Uterus (tissue), 4 donors: ENCODE data around the gene NPFF. TPM values are rescaled to one million over a fixed set of nuclear protein-coding genes. Genes with fewer than 3 reads are reported as not detected.

Source experiments
- DNase-seq, 2 donors: peaks; one replicate each; pipeline ENCODE4 v3.0.0-alpha.2; 2019 to 2020
- H3K27ac ChIP-seq, 2 donors: fragments of 200-600 bp; sonication (generic); 1 replicate in 1 of 2; 2 replicates in 1 of 2; pipeline ENCODE4 v1.5.1; 2016 to 2018
- H3K27me3 ChIP-seq, 2 donors: fragments of 200-600 bp; sonication (generic); one replicate each; pipeline ENCODE4 v1.5.1; 2018 to 2019; ENCODE audit warnings: control low read depth in 1 of 2
- H3K36me3 ChIP-seq, 2 donors: fragments of 200-600 bp; sonication (generic); one replicate each; pipeline ENCODE4 v1.5.1; 2019; ENCODE audit warnings: control low read depth in 1 of 2
- H3K4me1 ChIP-seq, 2 donors: fragments of 200-600 bp; sonication (generic); one replicate each; pipeline ENCODE4 v1.5.1; 2018 to 2019; ENCODE audit warnings: control low read depth in 1 of 2
- H3K4me3 ChIP-seq, 2 donors: fragments of 200-600 bp; sonication (generic); 1 replicate in 1 of 2; 2 replicates in 1 of 2; pipeline ENCODE4 v1.5.1; 2018 to 2019; ENCODE audit warnings: mild to moderate bottlenecking in 1 of 2
- H3K9me3 ChIP-seq, 2 donors: fragments of 200-600 bp; sonication (generic); one replicate each; pipeline ENCODE4 v1.5.1; 2019; ENCODE audit warnings: control low read depth in 1 of 2
- POLR2A ChIP-seq, 2 donors: fragments of 450-650 bp; IDR thresholded peaks; one replicate each; pipeline ENCODE4 v1.6.1; 2016; ENCODE audit warnings: antibody characterized with exemption in 2 of 2, mild to moderate bottlenecking in 1 of 2, moderate library complexity in 1 of 2
- intact Hi-C: fragments of 100-400 bp; cut with DNase I; formaldehyde crosslinking; loops from one replicate; pipeline ENCODE4 v1.15.1; 2023; ENCODE audit warnings: low total_unique reads
- total RNA-seq, 4 donors: library from RNA; depleted of rRNA in 3 of 4; stranded (reverse); fragments of >200 nt in 3 of 4; gene quantifications; one replicate each; pipeline versions ENCODE4 v1.1.0 to v1.2.4, GENCODE V29; 2014 to 2023
- TF ChIP-seq, protein P1 (sequence below), 4 experiments: fragments of 200-600 bp in 2 of 4; fragments of 450-650 bp in 2 of 4; sonication (generic) in 2 of 4; IDR thresholded peaks; one replicate each; pipeline ENCODE4 v1.5.1; 2016 to 2019; ENCODE audit warnings: antibody characterized with exemption in 4 of 4, mild to moderate bottlenecking in 2 of 4, moderate library complexity in 1 of 4
- donor health status: DM: yes; HTN: yes; CAD: no.

NPFF gene
- total RNA-seq, 4 donors from 2014 or later = not detected

- peak overlapping the region in 1 of 2 donors; percentile 30 for H3K27ac ChIP-seq
- no peak overlapping the region for H3K4me3 ChIP-seq
- H3K36me3 ChIP-seq = no peaks in the 10 kb centered on the region
- peaks cover 5 to 15% of the 10 kb centered on the region in 2 donors for H3K4me1 ChIP-seq
- no peaks in the 10 kb centered on the region for H3K27me3 ChIP-seq
- TF ChIP-seq, protein P1, sequence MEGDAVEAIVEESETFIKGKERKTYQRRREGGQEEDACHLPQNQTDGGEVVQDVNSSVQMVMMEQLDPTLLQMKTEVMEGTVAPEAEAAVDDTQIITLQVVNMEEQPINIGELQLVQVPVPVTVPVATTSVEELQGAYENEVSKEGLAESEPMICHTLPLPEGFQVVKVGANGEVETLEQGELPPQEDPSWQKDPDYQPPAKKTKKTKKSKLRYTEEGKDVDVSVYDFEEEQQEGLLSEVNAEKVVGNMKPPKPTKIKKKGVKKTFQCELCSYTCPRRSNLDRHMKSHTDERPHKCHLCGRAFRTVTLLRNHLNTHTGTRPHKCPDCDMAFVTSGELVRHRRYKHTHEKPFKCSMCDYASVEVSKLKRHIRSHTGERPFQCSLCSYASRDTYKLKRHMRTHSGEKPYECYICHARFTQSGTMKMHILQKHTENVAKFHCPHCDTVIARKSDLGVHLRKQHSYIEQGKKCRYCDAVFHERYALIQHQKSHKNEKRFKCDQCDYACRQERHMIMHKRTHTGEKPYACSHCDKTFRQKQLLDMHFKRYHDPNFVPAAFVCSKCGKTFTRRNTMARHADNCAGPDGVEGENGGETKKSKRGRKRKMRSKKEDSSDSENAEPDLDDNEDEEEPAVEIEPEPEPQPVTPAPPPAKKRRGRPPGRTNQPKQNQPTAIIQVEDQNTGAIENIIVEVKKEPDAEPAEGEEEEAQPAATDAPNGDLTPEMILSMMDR (IDR thresholded peaks at IDR 0.05) = no peak
- no peak for TF ChIP-seq POLR2A (IDR thresholded peaks at IDR 0.05)
- intact Hi-C loops = no loop called here
- DNase-seq = no peak
- no peaks in the 10 kb centered on the region for H3K9me3 ChIP-seq
These were observed 33.2 kb downstream of the NPFF start for GRCh38 chr12:53474077-53474476.

- H3K36me3 ChIP-seq = no peaks in the 10 kb centered on the region
- DNase-seq = no peak
- H3K4me1 ChIP-seq = peaks cover 5 to 15% of the 10 kb centered on the region in 2 donors
- intact Hi-C loops = no loop called here
- H3K9me3 ChIP-seq = no peaks in the 10 kb centered on the region
- no peak overlapping the region for H3K4me3 ChIP-seq
- H3K27ac ChIP-seq = no peak overlapping the region
- no peak for TF ChIP-seq POLR2A (IDR thresholded peaks at IDR 0.05)
- TF ChIP-seq, protein P1 (IDR thresholded peaks at IDR 0.05) = no peak
- no peaks in the 10 kb centered on the region for H3K27me3 ChIP-seq
These were observed 35.2 kb downstream of the NPFF start for GRCh38 chr12:53472056-53472582.

- no peak for DNase-seq
- intact Hi-C loops = no loop called here
- Histone ChIP-seq H3K9me3 (no peaks in the 10 kb centered on the region), H3K36me3 (no peaks in the 10 kb centered on the region), H3K4me3 (no peak overlapping the region), H3K27ac (no peak overlapping the region), H3K27me3 (no peaks in the 10 kb centered on the region), H3K4me1 (no peaks in the 10 kb centered on the region)
- TF ChIP-seq, protein P1 (IDR thresholded peaks at IDR 0.05) = no peak
- TF ChIP-seq POLR2A (IDR thresholded peaks at IDR 0.05) = no peak
These were observed 39.0 kb downstream of the NPFF start for GRCh38 chr12:53468282-53468681.

GRCh38 chr12:53467880-53468279 lies 39.4 kb downstream of the NPFF start:
- H3K4me1 ChIP-seq = no peaks in the 10 kb centered on the region
- no peaks in the 10 kb centered on the region for H3K36me3 ChIP-seq
- no peaks in the 10 kb centered on the region for H3K9me3 ChIP-seq
- no peaks in the 10 kb centered on the region for H3K27me3 ChIP-seq
- no peak overlapping the region for H3K27ac ChIP-seq
- intact Hi-C loops = no loop called here
- TF ChIP-seq, protein P1 (IDR thresholded peaks at IDR 0.05) = no peak
- no peak for TF ChIP-seq POLR2A (IDR thresholded peaks at IDR 0.05)
- DNase-seq = no peak
- H3K4me3 ChIP-seq = no peak overlapping the region

DNA sequence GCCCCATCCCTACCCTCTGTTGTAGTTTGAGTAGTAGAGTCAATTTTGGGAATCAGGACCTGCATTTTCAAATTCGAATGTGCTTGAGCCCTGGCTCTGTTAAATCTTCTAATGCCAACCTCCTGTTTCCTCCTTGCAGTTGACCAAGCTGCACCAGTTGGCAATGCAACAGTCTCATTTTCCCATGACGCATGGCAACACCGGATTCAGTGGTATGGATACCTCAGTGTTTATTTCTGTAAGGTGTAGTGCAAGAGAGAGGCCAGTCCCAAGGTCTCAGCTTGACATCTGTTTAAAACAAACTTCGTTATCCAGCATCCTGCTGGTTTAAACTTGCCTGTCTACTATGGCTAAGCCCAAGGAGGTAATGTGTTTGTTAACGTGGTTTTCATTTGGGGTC lies 40.2 kb downstream of the NPFF start:
- H3K27ac ChIP-seq = no peak overlapping the region
- H3K4me3 ChIP-seq = no peak overlapping the region
- H3K4me1 ChIP-seq = no peaks in the 10 kb centered on the region
- no peak for TF ChIP-seq POLR2A (IDR thresholded peaks at IDR 0.05)
- TF ChIP-seq, protein P1 (IDR thresholded peaks at IDR 0.05) = no peak
- no peak for DNase-seq
- no peaks in the 10 kb centered on the region for H3K9me3 ChIP-seq
- H3K27me3 ChIP-seq = no peaks in the 10 kb centered on the region
- no peaks in the 10 kb centered on the region for H3K36me3 ChIP-seq
- intact Hi-C loops = no loop called here
